K562 (cell line): Measurements from ENCODE around the gene DSEL. TPM values are rescaled to one million over a fixed set of nuclear protein-coding genes. Genes with fewer than 3 reads are reported as not detected.

Experiments used
- ATAC-seq: fragments of 200-7000 bp; cut with Tn5 transposase; 3 replicates; pipeline ENCODE4 v1.9.1; 2020; ENCODE audit warnings: moderate library complexity
- BruUV-seq: library from RNA; stranded (reverse); fragments of 400-500 nt; replicated peaks from 2 replicates; lab custom pipeline; 2021; lab: Mats Ljungman, UMichigan
- CTCF ChIA-PET: fragments of 300-600 bp; formaldehyde crosslinking; extraction: SDS; loops from one replicate; lab custom pipeline; 2021; ENCODE audit warnings: low intra/inter-chr PET ratio; lab: Yijun Ruan, JAX
- POLR2A ChIA-PET: fragments of 300-600, 350-650 bp; sonication (Branson Sonifier 250); formaldehyde crosslinking; extraction: SDS; loops from one replicate; lab custom pipeline; 2021; ENCODE audit warnings: antibody characterized with exemption, inconsistent platforms; lab: Yijun Ruan, JAX
- DNase-seq, 4 experiments: peaks; one replicate each; pipeline versions ENCODE4 v3.0.0 to v3.0.0-alpha.2; 2011 to 2018; ENCODE audit warnings: low spot score in 3 of 4, mixed read lengths in 3 of 4; ENCODE audit errors: extremely low read depth in 1 of 4
- FAIRE-seq: peaks from 2 replicates; lab custom pipeline; 2011; peaks lifted over from hg19 to GRCh38; lab: Jason Lieb, UNC
- H2AFZ ChIP-seq: 2 replicates; pipeline ENCODE4 v1.6.0; 2011; ENCODE audit warnings: low read depth, low read length, control low read depth, inconsistent platforms
- H3K27ac ChIP-seq: fragments of 200-600 bp; 3 replicates; pipeline ENCODE4 v1.8.0; 2011; ENCODE audit warnings: low read depth, mild to moderate bottlenecking, control low read depth, inconsistent platforms, low read length, moderate library complexity, mixed read lengths; ENCODE audit errors: extremely low read depth
- H3K27me3 ChIP-seq, 2 experiments: fragments of 300-600 bp in 1 of 2; 2 replicates in 1 of 2; 3 replicates in 1 of 2; pipeline versions ENCODE4 v1.6.0 to v1.8.0; 2011; ENCODE audit warnings: inconsistent platforms in 2 of 2, low read length in 2 of 2, mild to moderate bottlenecking in 1 of 2, mixed read lengths in 1 of 2, moderate library complexity in 1 of 2; ENCODE audit not compliant: control insufficient read depth in 2 of 2, insufficient read depth in 2 of 2
- H3K36me3 ChIP-seq: fragments of 300-600 bp; 3 replicates; pipeline ENCODE4 v1.8.0; 2011; ENCODE audit warnings: mild to moderate bottlenecking, low read length, inconsistent platforms; ENCODE audit not compliant: control insufficient read depth, insufficient read depth
- H3K4me1 ChIP-seq, 2 experiments: fragments of 200-600 bp in 1 of 2; replicated peaks in 1 of 2; 2 replicates in 1 of 2; 3 replicates in 1 of 2; pipeline versions ENCODE4 v1.5.1 to v1.8.0; 2011; ENCODE audit warnings: inconsistent platforms in 2 of 2, low read length in 2 of 2, mild to moderate bottlenecking in 1 of 2, mixed read lengths in 1 of 2, moderate library complexity in 1 of 2; ENCODE audit not compliant: control insufficient read depth in 2 of 2, insufficient read depth in 2 of 2
- H3K4me2 ChIP-seq: 2 replicates; pipeline ENCODE4 v1.6.1; 2011; ENCODE audit warnings: low read length, control low read depth, inconsistent platforms, mixed read lengths; ENCODE audit not compliant: insufficient read depth
- H3K4me3 ChIP-seq: fragments of 200-600 bp; sonication (generic), shearing (Covaris generic); 2 replicates; pipeline ENCODE4 v1.5.1; 2016; ENCODE audit warnings: control low read depth, inconsistent platforms
- H3K79me2 ChIP-seq: fragments of 200-600 bp; 3 replicates; pipeline ENCODE4 v1.8.0; 2011; ENCODE audit warnings: low read length, inconsistent platforms; ENCODE audit not compliant: control insufficient read depth, insufficient read depth
- H3K9ac ChIP-seq, 2 experiments: 2 replicates each; pipeline versions ENCODE4 v1.6.0 to v1.6.1; 2011; ENCODE audit warnings: low read depth in 2 of 2, low read length in 2 of 2, control low read depth in 1 of 2, inconsistent platforms in 1 of 2, mild to moderate bottlenecking in 1 of 2, mixed read lengths in 1 of 2; ENCODE audit not compliant: insufficient read depth in 1 of 2
- H3K9me1 ChIP-seq: one replicate; pipeline ENCODE4 v1.6.0; 2011; ENCODE audit warnings: inconsistent platforms, mild to moderate bottlenecking, low read length, moderate library complexity; ENCODE audit not compliant: control insufficient read depth, insufficient read depth
- H3K9me3 ChIP-seq: replicated peaks from 2 replicates; pipeline ENCODE4 v1.5.1; 2011; ENCODE audit warnings: low read depth, low read length, inconsistent platforms; ENCODE audit not compliant: control insufficient read depth, insufficient read depth
- H4K20me1 ChIP-seq: replicated peaks from 2 replicates; pipeline ENCODE4 v1.6.1; 2011; ENCODE audit warnings: low read length, inconsistent platforms, mixed read lengths; ENCODE audit not compliant: control insufficient read depth, insufficient read depth
- ELK1 ChIP-seq: sonication (generic); formaldehyde crosslinking; IDR thresholded peaks from 2 replicates; pipeline ENCODE4 v1.8.1; 2022; ENCODE audit warnings: missing genetic modification reagents
- FOS ChIP-seq: IDR thresholded peaks from 3 replicates; pipeline ENCODE4 v1.6.1; 2011; ENCODE audit not compliant: insufficient read length; ENCODE audit errors: extremely low read depth
- PCBP2 ChIP-seq: fragments of 200-400 bp; formaldehyde crosslinking; IDR thresholded peaks from 2 replicates; pipeline ENCODE4 v1.6.1; 2018; ENCODE audit warnings: low read length, low read depth, mild to moderate bottlenecking, moderate library complexity; ENCODE audit not compliant: poor library complexity, severe bottlenecking
- WGBS: fragments of 100-300 bp; shearing (Covaris generic); methylation state at CpG from one replicate; pipeline ENCODE4 v1.1.6; 2016; ENCODE audit warnings: low coverage, mixed read lengths; ENCODE audit not compliant: insufficient coverage; ENCODE audit errors: missing lambda C conversion rate; 5-methylcytosine and 5-hydroxymethylcytosine counted together
- in situ Hi-C: fragments of 300-500 bp; cut with MboI; formaldehyde crosslinking; loops from 4 replicates; pipeline ENCODE4 v1.15.0; 2018; ENCODE audit warnings: inconsistent platforms, mixed read lengths
- intact Hi-C: fragments of 100-400 bp; cut with micrococcal nuclease; formaldehyde crosslinking; loops from 2 replicates; pipeline ENCODE4 v1.14.2; 2022
- polyA plus RNA-seq, 8 experiments: library from polyadenylated mRNA; depleted of rRNA in 4 of 8; stranded (reverse) in 5 of 8; unstranded in 3 of 8; fragments of >200 nt; fragmentation: Nextera tagmentation in 2 of 8; fragmentation: Illumina TruSeq in 1 of 8; extraction: Ambion mirVana in 2 of 8; extraction: Trizol in 1 of 8; gene quantifications; 2 replicates each; pipeline versions ENCODE4 v1.2.1 to v1.2.3, GENCODE V29; 2011 to 2014; ENCODE audit warnings: inconsistent platforms in 1 of 8, missing spikeins in 1 of 8
- total RNA-seq, 7 experiments: library from RNA; depleted of rRNA in 6 of 7; stranded (reverse); fragments of >200 nt in 6 of 7; fragmentation: Illumina TruSeq in 2 of 7; extraction: Trizol in 2 of 7; gene quantifications; 2 replicates each; pipeline versions ENCODE4 v1.2.1 to v1.2.3, GENCODE V29; 2011 to 2021; ENCODE audit warnings: low replicate concordance in 1 of 7
- TF ChIP-seq, protein P1 (sequence below): fragments of 450-650 bp; IDR thresholded peaks from 2 replicates; pipeline ENCODE4 v1.6.1; 2016; ENCODE audit warnings: borderline replicate concordance

DSEL gene
- total and polyA plus RNA-seq, 9 of the 15 experiments (the other 6 are each of a cell fraction or from before 2014, with no cell fraction given): under 0.01 to 0.04 (median 0.01) TPM; not detected in 3

- no peaks in the 10 kb centered on the region for H3K4me1 ChIP-seq
- no TSS peak for BruUV-seq
- no peaks in the 10 kb centered on the region for H4K20me1 ChIP-seq
- CTCF ChIA-PET: no interaction called here
- H3K79me2 ChIP-seq: no peaks in the 10 kb centered on the region
- DNase-seq: no peak
- 0% methylated on average over 1 of the region's 1 CpG for WGBS
- POLR2A ChIA-PET: no interaction called here
- intact Hi-C loops (no loop called here), in situ Hi-C loops (no loop called here)
- no peak overlapping the region for H3K27ac ChIP-seq
- no peaks in the 10 kb centered on the region for H3K27me3 ChIP-seq
- no peak for ATAC-seq
- H3K9me1 ChIP-seq: no peaks in the 10 kb centered on the region
- TF ChIP-seq FOS (no peak), PCBP2 (no peak), ELK1 (CRISPR knock-in tag) (no peak)
- TF ChIP-seq, protein P1, sequence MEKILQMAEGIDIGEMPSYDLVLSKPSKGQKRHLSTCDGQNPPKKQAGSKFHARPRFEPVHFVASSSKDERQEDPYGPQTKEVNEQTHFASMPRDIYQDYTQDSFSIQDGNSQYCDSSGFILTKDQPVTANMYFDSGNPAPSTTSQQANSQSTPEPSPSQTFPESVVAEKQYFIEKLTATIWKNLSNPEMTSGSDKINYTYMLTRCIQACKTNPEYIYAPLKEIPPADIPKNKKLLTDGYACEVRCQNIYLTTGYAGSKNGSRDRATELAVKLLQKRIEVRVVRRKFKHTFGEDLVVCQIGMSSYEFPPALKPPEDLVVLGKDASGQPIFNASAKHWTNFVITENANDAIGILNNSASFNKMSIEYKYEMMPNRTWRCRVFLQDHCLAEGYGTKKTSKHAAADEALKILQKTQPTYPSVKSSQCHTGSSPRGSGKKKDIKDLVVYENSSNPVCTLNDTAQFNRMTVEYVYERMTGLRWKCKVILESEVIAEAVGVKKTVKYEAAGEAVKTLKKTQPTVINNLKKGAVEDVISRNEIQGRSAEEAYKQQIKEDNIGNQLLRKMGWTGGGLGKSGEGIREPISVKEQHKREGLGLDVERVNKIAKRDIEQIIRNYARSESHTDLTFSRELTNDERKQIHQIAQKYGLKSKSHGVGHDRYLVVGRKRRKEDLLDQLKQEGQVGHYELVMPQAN: no peak
- H3K4me2 ChIP-seq: no peak overlapping the region
- H3K36me3 ChIP-seq: no peaks in the 10 kb centered on the region
- no peak overlapping the region for H2AFZ ChIP-seq
- H3K4me3 ChIP-seq: no peak overlapping the region
- no peak overlapping the region for H3K9ac ChIP-seq
- no peaks in the 10 kb centered on the region for H3K9me3 ChIP-seq
- FAIRE-seq: no peak
Measured at GRCh38 chr18:67475673-67476072, 40.8 kb downstream of the DSEL start.
